NCI-H1694 (cell line): ENCODE data around the gene EPHA2.
"Not testable (repeated sequence)": the region's sequence is repeated elsewhere in the genome, so short reads cannot be mapped to it uniquely, and the experiment has no call there.

Experiments used
- DNase-seq: peaks from one replicate; lab custom pipeline; 2025; lab: John Stamatoyannopoulos, UW

The EPHA2 gene

DNA sequence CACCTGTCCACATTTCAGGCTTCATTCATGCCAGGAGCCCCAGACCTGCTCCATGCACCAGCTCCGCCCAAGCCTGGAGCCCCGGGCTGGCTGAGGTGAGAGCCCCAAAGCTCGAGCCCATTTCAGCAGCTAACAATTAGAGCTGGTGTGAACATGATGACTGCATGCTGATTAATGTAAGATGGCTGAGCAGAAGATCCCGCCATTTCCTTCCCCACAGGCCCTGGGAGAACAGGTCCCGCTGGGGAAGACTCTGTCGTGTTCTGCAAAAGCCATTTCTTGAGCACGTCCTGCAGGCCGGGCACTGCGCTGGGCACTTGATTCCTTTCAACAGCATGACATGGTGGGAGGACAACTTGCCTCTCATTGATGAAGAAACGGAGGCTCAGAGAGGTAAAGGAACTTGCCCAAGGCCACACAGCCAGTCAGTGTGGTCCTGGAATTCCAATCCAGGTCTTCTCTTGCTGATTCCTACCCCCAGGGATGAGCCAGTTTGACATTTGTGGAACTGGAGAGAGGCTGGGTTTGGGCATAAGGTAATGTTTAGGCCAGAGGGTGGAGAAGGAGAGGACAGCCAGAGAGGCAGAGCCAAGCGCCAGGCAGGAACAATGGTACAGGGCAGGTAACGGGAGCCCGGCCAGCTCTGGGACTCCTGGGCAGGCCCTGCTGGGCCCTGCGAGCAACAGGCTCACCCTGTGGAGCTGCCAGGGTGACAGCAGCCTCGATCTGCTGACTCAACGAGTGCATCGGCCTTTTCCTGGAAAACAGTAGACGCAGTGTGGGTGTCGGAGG lies 28.1 kb upstream of the EPHA2 start:
- no peak for DNase-seq

DNA sequence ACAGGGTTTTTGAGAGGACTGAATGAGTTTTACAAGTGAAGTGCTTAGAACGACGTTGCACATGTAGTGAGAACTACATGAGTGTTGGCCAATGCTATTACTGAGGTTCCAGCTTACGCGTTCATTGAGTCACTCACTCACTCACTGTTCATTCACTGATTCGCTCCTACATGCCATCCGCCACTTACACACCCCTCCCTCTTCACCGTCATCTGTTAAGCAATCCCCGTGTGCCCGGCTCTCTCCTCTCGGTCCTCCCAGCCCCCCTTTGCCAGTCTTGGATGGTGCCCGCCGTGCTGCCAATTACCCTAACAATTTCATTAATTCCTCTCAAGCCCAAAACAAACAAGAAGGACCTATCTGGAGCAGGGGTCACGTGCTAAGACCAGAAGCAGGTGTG lies 27.3 kb upstream of the EPHA2 start:
- no peak for DNase-seq

DNA sequence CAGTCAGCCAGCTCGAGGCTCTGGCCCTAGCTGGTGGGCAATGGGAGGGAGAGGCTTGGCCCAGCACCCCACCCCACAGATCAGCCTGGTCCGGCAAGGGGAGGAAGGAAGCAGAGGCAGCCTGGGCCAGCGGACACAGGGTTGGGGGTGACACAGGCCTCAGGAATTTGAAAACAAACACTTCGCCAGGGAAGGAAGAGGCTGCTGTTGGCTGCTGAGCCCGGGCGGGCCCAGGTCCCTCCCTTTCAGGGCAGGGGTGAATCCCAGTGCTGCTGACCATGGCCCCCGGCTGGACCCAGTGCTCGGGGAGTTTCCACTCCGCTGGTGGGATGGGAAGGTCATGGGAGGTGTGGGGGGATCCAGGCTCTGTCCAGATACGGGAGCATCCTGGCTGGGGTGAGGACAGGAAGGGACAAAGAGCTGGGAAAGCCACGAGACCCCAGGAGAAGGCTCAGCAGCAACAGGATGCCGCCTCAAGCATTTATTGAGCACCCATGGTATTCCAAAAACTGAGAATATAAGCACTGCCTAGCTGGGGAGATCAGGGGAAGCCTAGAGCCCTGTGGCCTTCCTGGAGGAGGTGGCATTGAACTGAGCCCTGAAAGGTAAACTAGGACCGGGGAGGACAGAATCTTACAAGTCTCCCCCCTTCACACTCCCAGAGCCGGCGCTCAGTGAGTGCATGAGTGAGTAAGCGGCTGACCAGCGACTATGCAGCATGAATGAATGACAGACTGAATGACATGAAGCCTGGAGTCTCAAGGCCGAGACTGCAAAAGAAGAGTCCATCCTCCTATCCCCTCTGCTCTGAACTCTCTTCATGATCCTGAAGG lies 26.2 kb upstream of the EPHA2 start:
- DNase-seq: no peak

DNA sequence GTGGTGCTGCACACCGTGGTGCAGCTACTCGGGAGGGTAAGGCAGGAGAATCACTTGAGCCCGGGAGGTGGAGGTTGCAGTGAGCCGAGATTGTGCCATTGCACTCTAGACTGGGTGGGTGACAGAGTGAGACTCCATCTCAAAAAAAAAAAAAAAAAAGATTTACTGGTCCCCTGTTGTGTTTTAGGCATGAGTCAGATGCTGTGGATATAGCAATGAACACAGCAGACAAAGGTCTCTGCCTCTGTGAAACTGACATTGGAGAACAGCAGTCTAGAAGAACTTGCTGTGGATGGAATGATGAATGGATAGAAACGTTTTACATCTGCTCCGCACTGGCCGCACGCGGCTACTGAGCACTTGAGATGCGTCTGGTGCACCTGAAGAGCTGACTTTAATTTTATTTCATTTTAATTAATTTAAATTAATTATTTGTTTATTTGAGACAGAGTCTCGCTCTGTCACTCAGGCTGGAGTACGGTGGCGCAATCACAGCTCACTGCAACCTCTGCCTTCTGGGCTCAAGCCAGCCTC lies 24.5 kb upstream of the EPHA2 start:
- DNase-seq: no peak

DNA sequence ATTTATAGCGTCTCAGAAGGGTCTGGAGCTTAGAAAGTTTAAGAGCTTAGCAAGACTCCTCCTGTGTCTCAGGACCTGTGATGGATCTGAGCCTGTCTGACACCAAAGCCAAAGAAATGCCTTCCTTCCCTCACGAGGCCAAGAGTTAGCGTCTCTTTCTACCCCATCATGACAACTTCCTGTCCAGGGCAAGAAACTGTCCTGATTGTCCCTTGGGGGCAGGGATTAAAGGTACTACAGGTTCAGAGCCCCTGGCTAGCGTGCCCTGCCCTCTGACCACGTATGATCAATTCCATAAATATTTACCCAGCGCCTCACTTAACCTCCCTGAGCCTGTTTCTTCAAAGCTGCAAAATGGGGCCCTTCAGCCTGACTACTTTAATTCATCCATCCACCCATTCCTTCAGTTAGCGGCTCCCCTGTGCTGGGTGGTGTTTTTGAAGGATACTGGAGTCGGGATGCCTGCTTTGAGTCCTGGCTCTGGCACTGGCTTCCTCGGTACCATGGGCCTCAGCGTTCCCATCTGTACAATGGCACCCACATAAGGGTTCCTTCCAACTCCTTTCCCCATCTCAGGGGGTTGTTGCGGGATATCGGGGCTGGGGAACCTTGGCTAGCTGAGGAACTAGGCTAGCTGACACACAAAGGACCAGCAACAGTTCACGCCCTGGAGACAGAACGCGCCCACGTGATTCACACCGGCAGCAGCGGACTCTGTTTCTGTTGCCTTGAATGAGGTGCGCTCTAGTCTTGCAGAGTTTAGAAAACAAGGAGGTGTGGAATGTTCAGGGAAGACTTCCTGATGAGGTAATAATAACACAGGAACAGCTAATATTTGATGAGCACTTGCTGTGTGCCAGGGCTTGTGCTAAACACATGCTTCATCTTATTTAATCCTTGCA lies 23.0 kb upstream of the EPHA2 start:
- no peak for DNase-seq

DNA sequence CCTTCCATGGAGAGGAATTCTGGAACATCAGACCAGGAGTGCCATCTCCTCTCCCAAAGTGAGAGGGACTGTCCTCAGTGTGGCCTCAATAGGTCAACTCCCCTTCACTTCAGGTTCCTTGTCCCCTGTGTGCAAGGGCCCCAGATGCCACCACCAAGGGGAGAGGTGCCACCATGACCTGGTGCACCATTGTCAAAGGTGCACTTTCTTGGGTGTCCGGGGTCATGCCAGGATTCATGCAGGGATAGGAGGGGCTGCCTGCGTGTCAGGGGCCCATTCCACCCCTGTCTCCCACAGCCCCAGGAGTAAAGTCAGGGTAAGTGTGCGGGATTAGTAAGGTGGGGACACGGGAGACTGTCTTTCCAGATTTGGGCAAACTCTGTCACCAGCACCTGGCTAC lies 21.4 kb upstream of the EPHA2 start:
- no peak for DNase-seq

DNA sequence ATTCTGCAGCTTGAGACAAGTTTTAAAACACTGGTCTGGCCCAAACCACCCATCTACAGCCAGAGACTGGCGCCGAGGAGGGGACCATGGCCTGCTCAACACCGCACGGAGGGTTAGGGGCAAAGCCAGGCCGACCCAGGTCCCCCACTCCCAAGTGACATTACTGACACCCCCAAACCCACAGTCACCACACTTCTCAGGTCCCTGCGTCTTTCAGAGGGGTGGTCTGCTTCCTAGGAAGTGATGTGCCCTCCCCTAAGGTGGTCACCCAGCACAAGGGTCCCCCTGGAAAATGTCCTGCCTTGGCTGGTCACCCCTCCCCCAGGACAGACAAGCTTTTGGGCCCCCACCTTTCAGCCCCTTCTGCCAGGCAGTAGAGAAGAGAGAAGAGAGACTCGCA lies 20.8 kb upstream of the EPHA2 start:
- DNase-seq: no peak

DNA sequence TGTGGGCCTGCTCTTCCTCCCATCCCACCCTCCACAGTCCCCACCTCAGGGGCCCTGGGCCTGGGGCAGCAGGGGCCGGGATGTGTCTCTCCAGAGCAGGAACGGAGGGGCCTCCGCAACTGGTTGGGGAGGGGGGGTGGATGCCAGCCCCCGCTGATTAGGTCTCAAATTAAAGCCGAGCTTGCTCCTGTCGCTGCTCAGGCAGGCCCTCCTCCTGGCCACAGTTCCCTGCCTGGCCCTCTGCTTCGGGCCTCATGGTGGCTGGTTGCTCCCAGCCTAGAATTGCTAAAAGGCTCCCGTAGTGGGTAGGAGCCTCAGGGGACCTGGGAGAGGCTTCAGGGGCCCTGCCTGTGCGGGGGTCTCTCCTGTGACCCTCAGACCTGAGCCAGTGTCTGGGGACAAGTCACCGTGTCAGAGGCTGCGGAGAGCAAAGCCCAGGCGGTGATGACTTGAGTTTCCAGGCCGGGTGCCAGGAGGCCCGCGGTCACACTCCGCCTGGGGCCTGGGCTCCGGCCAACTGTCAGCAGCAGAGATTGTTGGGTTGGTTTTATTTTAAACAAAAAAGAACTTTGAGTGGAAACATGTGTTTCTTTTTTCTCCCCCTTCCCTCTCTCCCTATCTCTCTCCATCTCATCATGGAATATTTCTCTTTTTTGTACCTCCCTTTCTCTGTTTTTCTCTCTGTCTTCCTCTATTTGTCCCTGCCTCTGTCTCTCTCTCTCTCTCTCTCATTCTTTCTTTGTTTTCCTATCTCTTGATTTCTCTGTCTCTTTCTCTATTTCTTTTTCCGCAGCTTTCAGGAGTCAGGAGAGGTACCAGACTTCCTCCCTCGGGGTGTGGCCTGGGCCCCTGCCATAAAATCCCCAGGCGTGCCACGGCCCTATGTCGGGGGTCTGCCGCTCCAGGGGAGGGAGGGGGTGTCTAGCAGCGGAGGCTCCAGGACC lies 20.0 kb upstream of the EPHA2 start:
- DNase-seq: no peak

DNA sequence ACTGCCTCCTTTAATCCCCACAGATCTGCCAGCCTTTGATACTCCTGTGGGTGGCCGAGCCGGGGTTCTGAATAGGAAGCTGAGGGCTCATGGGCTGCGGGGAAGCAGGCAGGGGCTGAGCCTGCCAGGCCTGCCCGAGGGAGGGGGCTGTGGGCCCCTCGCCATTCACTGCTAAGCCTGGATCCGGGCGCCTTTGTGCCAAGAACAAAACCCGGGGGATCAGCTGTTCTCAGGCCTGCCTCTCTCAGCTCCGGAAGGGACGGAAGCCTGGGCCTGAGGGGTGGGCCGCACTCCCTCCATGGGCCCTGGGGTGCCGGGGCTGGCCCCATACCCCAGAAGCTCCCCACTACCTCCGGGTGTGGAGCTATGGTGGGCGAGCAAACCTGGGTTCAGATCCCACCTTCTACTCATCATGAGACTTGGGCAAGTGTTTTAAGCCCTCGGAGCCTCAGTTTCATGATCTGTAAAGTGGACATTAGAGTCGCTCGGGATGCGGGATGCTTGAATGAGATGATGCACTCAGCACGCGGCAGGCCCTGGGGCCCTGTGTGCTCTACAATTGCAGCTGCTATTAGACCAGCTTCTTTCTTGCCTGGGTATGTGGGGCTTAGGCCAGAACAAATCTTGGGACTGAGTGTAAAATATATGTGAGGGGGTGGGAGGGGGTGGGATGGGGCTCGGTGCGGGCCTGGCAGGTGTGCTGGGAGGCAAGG lies 19.2 kb upstream of the EPHA2 start:
- DNase-seq: no peak

DNA sequence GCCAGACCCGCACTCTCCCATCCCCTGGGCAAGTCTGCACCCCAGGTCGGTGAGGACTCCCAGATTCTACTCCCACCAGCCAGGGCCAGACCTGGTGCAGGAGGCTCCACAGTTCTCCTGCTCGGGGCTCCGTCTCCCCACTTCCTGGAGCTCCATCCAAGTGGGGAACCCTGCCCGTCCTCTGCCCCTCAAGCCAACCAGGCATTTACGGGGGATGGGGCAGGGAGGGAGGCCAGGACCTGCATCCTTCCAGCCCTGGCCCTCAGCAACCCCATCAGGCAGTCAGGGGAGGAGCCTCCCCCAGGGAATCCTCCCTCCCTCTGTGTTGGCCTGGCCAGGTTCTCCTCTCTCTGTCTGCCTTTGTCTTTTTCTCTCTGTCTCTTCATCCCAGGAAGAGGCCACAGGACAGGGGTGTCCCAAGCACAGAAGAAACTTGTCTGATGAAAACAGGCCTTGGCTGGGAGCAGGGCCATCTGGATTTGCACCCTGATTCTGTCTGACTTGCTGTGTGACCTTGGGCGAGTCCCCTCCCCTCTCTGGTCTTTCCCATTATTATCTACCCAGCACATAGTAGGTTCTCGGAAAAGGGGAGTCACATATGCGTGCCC lies 18.5 kb upstream of the EPHA2 start:
- DNase-seq: no peak

DNA sequence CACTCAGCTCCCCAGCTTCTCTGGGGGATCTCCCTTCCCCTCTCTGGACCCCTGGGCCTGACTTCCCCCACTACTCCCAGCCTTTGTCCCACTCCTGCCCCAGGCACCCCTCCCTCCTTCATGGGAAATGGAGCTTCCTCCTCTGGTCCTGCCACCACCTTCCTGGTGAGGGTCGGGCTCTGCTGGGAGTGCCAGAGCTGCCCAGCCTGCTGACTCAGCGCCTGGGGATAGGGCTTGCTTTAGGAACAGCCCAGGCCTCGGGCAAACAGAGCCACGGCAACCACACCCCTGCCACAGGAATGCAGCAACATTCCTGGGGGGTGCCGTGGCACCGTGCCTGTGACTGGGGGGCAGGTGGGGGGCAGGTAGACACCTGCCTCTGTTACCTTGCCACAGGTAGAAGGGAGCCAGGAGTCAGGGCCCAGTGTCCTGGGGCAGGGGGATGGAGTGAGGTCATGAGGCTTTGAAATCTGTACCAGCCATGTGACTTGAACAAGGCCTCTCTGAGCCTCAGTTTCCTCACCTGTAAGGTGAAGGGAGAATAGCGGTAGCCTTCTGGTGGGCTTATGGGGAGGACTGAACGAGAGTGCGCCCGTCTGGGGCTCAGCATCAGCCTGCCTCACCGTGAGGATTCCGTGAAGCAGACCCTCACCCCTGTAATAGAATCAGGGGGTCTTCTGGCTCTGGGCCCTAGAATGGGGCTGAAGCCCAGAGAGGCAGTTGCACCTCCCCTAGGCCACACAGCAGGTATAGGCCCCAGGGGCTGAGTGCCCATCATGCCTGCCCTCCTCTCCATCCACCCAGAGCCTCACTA lies 17.8 kb upstream of the EPHA2 start:
- no peak for DNase-seq

DNA sequence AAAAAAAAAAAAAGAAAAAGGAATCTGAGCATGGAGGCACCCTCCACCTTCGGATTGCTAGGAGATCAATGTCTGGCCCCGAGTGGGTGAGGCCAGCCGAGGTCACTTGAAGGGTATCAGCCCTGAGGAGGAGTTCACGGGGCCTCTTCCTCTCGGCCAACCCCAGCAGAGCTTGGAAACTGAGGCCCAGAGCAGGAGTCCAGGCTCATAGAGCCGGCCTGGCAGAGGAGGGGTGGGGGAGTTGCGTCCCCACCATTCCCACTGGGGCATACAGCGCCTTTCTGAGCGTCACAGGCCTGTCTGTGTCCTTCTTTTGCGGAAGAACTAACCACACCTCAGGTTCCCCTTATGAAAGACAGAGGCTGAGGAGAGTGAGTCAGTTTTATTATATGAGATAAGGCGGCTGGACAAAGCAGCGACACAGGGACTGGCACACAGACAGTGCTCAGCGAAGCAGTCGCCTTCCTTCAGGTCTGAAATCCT lies 17.1 kb upstream of the EPHA2 start:
- no peak for DNase-seq

DNA sequence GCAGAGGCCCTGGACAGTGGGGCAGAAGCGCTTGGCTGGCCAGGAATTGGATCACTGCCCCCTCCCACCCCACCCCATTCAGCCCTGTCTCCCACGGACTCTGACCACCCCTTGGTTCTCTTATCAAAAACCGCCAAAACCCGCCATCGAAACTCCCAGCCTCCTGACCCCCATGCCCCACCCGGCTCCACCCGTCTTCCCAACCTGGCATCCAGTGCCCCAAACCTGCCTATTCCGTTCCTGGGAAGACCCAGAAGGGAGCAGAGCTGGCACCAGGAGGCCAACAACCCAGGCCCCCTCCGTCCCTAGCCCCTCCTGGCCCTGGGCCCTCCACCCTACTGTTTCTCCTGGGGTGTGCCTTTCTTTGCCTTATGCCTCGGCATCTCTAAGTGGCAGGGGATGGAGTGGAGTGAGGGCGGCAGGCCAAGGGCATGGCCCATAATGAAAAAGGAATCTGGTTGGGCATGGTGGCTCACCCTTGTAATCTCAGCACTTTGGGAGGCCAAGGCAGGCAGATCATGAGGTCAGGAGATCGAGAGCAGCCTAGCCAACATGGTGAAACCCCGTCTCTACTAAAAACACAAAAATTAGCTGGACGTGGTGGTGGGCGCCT lies 16.5 kb upstream of the EPHA2 start:
- DNase-seq: no peak

DNA sequence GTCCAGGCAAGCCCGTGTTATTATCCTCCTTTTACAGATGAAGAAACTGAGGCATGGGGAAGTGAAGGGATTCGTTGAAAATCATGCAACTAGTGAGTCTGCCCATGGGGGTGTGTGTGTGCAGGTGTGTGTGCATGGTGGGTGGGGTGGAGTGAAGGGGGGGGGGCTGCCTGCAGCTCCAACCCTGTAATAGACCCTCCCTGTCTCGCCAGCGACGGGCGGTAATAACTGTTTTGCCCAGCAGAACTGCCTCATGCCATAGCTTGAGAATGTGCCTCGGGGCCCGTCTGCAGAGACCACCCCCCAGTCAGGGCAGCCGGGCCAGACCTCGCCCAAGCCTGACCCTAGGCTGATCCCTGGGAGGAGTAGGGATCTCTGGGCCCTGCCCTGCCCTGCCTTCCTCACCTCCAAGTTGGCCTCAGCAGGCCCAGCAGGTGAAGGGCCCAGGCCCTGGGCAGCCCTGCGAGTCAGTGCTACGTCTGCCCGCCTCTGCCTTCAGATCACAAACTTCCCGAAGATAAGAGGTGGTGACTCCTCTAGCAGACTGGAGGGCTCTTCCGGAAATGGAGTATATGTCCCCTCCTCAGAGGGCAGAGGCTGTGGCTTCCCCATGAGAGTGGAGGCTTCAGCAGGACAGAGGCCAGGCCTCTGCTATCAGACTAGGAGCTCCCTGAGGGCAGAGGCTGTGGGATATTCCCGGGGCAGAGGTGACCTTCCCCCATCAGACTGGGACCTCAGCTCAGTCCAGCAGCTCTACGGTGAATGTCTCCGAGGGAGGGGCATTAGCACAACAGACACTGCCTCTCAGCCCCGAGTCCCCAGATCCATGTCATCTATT lies 15.7 kb upstream of the EPHA2 start:
- no peak for DNase-seq

DNA sequence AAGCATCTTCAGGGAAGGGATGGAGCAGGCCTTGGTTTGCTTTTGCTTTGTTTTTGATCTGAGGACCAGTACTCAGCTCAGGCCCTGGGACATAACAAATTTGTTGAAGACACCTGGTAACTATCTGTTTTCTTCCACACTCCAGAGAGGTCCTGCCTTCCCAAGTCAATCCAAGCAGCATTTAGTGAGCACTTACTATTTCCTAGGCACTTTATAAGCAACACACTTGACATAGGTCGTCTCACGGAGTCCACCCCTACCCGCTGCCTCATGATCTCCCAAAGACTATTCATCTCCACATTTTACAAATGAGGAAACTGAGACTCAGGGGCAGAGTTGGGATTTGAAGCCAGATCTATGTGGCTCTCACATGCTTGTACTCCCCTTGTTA lies 14.4 kb upstream of the EPHA2 start:
- no peak for DNase-seq

DNA sequence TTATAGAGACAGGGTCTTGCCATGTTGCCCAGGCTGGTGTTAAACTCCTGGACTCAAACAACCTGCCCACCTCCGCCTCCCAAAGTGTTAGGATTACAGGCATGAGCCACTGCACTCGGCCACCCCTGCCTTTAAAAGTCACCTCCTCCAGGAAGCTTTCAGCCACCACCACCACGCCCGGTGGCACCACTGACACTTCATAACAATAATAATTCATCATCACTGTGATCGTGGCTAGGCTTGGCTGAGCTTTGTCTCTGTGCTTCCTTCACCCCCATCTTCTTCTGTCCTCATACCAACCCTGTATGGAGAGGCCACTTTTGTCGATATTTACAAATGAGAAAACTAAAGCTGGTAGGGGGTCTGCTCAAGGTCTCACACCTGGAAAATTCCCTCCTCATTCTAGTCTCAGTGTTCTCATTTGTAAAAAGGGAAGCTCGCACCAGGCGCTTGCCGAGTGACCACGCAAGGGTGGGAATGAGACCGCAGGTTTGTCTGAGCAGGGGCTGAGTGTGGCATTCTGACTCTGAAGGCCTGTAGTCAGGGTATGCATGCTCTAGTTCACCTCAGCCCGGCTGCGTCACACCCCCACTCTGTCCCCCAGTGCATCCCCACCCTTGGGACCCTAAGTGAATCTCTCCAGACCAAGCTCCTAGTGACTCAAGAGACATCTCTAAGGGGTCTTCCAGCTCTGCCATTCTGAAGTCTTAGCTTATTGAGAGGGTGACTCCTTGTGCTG lies 12.9 kb upstream of the EPHA2 start:
- DNase-seq: no peak

DNA sequence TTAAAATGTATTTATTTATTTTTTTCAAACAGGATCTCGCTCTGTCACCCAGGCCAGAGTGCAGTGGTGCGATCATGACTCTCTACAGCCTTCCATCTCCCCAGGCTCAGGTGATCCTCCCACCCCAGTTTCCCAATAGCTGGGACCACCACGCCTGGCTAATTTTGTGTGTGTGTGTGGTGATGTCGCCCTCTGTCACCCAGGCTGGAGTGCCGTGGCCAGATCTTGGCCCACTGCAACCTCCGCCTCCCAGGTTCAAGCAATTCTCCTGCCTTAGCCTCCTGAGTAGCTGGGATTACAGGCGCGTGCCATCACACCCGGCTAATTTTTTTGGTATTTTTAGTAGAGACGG lies 12.3 kb upstream of the EPHA2 start:
- DNase-seq: not testable (repeated sequence)
